Retinal pigment epithelial cell (primary cell): ENCODE results near the gene RNF138.
A peak's percentile ranks its signal among the peaks of the same experiment; 100 is the strongest.

Experiments
- DNase-seq: peaks from one replicate; pipeline ENCODE4 v3.0.0-alpha.2; 2010; ENCODE audit warnings: low read depth
- H3K4me3 ChIP-seq: 2 replicates; pipeline ENCODE4 v1.5.1; 2011; ENCODE audit warnings: mild to moderate bottlenecking, low read length, control low read depth, moderate library complexity
- TF ChIP-seq, protein P1 (sequence below): conservative IDR thresholded peaks from 2 replicates; pipeline ENCODE4 v1.5.1; 2011; ENCODE audit warnings: low read depth, low read length, control low read depth, inconsistent platforms

The RNF138 gene

DNA sequence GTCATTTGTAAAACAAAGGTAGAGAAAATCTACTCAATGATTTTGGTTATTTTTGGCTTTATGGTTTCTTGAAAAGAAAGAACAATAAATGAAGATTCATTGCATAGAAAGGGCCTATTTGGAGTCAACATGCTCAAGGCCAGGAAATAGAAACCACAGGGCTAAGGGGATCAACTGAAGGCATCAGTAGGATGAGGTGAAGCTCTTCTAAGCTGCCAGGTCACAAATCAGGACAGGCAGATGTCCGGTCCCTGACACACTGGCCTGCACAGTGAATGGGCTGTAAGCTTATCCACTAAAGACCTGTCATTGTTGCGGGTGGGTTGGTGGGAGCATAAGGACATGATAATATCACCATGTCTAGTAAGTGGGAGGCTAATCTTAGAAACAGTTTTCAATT lies 31.6 kb upstream of the RNF138 start:
- DNase-seq: no peak
- TF ChIP-seq, protein P1, sequence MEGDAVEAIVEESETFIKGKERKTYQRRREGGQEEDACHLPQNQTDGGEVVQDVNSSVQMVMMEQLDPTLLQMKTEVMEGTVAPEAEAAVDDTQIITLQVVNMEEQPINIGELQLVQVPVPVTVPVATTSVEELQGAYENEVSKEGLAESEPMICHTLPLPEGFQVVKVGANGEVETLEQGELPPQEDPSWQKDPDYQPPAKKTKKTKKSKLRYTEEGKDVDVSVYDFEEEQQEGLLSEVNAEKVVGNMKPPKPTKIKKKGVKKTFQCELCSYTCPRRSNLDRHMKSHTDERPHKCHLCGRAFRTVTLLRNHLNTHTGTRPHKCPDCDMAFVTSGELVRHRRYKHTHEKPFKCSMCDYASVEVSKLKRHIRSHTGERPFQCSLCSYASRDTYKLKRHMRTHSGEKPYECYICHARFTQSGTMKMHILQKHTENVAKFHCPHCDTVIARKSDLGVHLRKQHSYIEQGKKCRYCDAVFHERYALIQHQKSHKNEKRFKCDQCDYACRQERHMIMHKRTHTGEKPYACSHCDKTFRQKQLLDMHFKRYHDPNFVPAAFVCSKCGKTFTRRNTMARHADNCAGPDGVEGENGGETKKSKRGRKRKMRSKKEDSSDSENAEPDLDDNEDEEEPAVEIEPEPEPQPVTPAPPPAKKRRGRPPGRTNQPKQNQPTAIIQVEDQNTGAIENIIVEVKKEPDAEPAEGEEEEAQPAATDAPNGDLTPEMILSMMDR: no peak
- no peak overlapping the region for H3K4me3 ChIP-seq

DNA sequence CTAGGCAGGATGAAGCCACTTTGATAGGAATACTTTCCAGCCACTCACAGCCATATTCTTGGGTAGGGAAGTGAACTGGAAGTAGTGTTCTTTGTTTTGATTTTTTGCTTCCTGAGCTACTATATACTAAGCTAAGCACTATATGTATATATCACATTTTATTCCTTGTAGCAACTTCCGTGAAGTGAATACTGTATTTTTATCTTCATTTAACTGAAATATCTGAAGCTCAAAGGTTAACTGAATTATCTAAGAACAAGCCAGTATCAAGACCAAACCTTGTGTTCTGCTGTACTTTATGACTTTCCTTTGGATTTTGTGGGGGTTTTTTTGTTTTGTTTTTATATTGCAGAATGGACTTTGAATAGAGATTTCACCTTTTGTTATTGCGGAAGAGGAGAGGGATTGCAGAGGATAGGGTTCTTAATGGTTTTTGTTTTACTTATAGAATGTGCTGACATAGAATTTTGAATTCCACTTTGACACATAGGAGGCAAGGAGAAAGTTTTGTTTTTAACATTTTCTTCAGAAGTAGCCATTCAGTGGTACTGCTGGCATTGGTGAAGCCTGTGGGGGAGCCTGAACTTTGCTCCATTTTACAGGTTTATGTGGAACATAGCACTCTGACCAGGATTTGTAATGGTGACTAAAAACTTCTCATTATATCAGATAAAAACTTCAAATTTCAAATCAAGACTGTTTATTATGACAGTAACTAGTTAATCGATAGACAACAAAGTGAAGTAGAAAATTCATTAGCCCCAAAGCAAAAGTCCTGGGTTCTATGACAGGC lies 24.1 kb upstream of the RNF138 start:
- DNase-seq: no peak
- H3K4me3 ChIP-seq: no peak overlapping the region
- TF ChIP-seq, protein P1: no peak

DNA sequence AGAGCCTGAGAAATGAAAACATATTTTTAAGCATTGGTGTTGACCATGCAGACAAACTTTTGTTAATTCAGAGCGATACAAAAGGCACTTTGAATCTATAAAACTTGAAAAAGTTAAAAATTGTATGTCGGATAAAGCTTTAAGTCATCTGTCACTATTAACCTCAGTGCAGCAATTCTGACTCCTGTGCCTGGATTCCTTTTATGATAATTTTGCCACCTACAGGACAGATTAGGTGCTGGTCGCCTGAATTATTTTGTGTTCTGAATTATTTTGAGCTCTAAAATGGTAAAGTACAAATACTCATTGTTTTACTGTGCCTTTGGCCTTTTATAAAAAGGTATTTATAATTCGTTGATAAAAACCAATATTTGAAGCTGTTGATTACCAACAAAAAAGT lies 19.4 kb upstream of the RNF138 start:
- TF ChIP-seq, protein P1: peak; percentile 58
- no peak for DNase-seq
- H3K4me3 ChIP-seq: no peak overlapping the region

DNA sequence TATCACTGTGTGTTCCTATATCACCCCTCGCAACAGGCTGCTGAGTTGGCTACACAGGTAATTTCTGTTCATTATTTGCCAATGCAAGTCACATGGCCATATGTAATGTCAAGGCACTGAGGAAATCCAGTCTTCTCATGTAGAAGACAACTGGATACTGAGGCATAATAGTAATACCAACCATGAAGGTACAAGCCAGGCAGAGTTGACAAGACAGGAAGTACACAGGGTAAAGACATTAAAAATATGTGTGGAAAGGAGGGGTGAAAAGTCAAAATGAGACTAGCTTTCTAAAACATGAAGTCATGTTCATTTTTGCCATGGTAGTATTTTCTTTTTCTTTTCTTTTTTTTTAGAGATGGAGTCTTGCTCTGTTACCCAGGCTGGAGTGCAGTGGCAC lies 17.5 kb upstream of the RNF138 start:
- TF ChIP-seq, protein P1: no peak
- DNase-seq: no peak
- no peak overlapping the region for H3K4me3 ChIP-seq

DNA sequence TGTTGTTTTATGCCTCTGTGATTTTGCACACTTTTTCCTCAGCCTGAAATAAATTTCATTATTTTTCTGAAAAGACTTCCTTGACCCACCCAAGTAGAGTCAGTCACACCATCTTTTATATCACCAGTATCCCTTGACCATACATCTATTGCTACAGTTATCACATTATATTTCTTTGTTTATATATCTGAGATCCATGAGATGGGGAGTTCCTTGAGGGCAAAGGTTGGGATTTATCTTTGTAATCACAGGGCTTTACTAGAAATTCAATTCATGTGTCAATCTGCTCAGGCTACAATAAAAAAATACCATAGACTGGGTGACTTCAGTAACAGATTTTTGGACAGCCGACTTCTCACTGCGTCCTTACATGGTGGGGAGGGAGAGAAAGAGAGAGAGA lies 12.8 kb upstream of the RNF138 start:
- TF ChIP-seq, protein P1: no peak
- DNase-seq: no peak
- no peak overlapping the region for H3K4me3 ChIP-seq

DNA sequence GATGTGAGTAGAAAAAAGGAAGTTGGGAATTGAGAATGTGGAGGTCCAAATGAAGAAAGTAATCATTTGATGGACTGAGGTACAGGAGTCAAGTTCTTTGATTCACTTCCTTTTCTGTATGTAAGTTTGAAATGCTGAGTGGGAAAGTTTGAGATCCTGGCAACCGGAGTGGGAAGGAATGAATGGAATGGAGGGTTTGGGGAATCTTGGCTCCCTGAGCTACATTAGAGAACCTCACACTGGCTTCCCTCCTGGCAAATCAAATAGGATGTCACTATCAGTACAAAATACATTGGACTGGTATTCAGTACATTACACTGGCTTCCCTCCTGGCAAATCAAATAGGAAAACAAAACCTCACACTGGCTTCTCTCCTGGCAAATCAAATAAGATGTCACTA lies 9.8 kb upstream of the RNF138 start:
- TF ChIP-seq, protein P1: no peak
- H3K4me3 ChIP-seq: no peak overlapping the region
- no peak for DNase-seq

DNA sequence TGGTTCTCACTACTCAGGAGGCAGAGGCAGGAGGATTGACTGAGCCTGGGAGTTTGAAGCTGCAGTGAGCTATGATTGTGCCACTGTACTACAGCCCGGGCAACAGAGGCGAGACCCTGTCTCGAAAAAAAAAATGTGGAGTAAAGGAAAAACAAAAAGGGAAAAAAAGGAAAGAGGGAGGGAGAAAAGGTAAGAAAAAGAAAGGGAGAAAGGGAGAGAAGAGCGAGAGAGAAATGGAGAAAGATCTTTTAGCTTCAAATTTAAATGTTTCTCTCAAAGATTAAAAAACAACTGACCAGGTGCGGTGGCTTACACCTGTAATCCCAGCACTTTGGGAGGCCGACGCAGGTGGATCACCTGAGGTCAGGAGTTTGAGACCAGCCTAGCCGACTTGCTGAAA lies 7.9 kb upstream of the RNF138 start:
- no peak for DNase-seq
- no peak overlapping the region for H3K4me3 ChIP-seq
- TF ChIP-seq, protein P1: no peak
